Stimulated activated CD4-positive, alpha-beta T cell treated with anti-CD3 and anti-CD28 coated beads, Interleukin-15, amount 100 ng/mL, for 1 hour (primary cell): ENCODE measurements around the gene DHCR24.

Experiments used
- DNase-seq, 2 donors: peaks; one replicate each; pipeline ENCODE4 v3.0.0-alpha.2; 2020; ENCODE audit warnings: low read depth in 1 of 2, low spot score in 1 of 2

DHCR24 gene

DNA sequence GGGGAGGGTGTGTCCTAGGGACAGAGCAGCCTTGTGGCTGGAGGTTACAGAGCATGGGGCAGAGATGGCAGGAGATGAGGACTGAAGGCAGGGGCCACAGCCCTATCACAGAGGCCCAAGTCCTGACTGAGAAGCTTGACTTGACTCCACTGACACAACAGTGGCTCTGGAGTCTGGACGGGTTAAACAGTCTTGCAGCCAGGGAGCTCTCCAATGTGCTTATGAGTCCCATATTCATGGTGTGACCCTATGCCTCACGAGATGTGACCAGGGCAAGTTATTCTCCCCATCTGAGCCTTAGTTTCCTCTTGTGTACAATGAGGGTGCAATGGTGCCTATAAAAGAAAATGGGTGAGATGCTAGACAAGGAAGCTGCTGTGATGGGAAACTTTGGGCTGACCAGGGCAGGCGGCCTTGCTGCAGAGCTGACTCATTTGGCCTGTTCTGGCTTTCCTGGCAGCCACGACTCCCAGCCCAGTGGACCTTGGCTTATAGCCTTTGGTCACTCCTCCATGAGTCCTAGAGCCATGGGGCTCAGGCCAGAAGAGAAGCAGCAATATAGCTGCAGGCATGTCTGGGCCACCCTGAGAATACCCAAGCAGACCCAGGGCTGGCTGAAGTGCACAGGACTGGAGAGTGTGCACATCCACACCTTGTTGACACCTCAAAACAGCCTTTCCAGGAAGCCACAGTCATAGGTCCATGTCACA lies 83.1 kb downstream of the DHCR24 start:
- no peak for DNase-seq

DNA sequence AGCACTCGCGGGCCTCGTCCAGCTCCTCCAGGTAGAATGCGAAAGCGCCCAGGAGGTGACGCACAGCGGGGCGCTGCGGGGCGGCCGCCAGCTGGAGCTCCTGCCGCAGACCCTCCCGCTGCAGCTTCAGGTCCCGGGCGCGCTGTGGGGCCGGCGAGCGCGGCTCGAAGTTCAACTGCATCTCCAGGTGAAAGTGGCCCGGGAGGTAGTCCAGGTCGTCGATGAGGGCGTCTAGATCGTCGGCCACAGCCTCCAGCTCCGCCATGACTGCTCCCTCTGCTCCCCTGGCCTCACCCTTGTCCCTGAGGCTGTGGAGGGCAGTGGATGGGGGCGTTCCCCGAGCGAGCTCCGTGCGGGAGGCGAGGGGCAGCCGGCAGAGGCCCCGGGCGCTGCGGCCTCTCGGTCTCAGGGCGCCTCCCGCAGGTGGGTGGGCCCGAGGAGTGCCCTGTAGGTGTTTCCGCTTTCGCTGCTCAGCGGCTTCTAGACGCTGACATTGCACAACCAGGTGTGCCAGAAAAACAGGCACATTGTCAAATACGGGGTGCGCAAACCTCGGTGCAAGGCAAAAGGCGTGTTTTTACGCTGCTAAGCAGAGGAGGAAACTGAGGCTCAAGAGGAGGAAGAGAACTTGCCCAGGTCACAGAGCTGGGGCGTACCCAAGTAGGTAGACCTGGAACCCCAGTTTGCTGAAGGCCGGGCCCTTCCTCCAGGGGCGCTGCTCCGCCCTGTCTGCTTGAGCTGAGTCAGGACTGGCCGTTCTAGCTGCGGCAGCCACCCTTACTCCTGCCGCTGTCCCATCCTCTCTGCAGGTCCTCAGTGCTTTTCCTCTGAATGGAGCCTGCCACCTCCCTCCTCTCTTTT lies 85.9 kb downstream of the DHCR24 start, which contains the start of gene TTC22:
Gene TTC22 (minus strand): TSS at position 425 of the 861 bp plus-strand sequence. CDS start 160 bp downstream, at position 265.
- DNase-seq: peak; percentile 47 to 57

DNA sequence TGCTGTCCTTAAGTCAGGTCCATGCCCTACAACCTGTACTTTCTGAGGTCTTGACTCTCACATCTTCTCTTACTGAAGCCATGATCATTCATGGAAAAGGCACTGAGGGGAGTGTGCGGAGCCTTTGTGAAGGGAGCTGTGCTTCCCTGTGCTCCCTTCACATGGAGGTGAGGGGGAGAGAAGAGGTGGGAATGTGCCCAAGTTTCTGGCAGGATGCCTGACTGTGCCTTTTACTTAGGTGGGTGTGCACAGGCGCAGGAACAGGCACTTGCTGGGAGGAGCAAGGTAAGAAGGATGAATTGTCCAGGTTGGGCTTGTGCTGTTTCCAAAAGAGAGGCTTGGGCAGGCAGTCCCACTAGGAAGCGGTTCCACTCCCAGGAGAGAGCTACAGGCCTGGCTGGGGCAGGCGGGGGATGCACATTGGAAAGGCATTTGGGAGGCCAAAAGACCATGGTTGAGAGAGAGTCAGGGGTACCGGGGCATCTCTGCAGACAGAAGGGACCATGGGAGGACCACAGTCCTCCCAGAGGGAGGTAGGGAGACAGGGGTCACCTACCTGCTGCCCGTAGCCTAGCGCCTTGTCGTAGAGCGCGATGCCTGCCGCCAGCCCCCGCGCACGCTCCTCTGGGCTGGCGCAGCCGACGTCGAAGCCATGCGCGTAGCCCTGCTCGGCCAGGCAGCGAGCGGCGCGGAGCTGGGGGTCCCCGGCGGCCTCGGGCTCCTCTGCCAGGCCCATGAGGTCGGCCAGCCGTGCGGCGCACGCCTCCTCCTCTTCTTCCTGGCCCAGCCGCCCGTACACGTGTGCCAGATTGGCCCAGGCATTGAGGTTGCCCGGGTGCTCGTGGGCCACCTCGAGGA lies 86.7 kb downstream of the DHCR24 start:
- DNase-seq: no peak
